K562 (cell line): ENCODE data around the gene MLH3. TPM values are rescaled to one million over a fixed set of nuclear protein-coding genes. Genes with fewer than 3 reads are reported as not detected.

Experiments used
- PTRF ChIP-seq: fragments of 450-650 bp; IDR thresholded peaks from 2 replicates; pipeline ENCODE4 v1.6.1; 2016; ENCODE audit warnings: mild to moderate bottlenecking, missing genetic modification characterization, missing compliant biosample characterization
- RAD51 ChIP-seq: fragments of 450-650 bp; IDR thresholded peaks from 2 replicates; pipeline ENCODE4 v1.7.1; 2016; ENCODE audit warnings: low read depth, mild to moderate bottlenecking, borderline replicate concordance
- ZBTB9 ChIP-seq: fragments of 450-650 bp; formaldehyde crosslinking; IDR thresholded peaks from 2 replicates; pipeline ENCODE4 v1.4.0; 2020; ENCODE audit warnings: mild to moderate bottlenecking, moderate library complexity
- ZFPM2 ChIP-seq: fragments of 250-450 bp; sonication (Bioruptor Pico); IDR thresholded peaks from 2 replicates; pipeline ENCODE4 v1.5.1; 2022; ENCODE audit warnings: mild to moderate bottlenecking
- ZNF609 ChIP-seq: sonication (generic); formaldehyde crosslinking; IDR thresholded peaks from 2 replicates; pipeline ENCODE4 v1.8.1; 2023; ENCODE audit warnings: missing genetic modification reagents, mild to moderate bottlenecking, borderline replicate concordance
- polyA plus RNA-seq, 8 experiments: library from polyadenylated mRNA; depleted of rRNA in 4 of 8; stranded (reverse) in 5 of 8; unstranded in 3 of 8; fragments of >200 nt; fragmentation: Nextera tagmentation in 2 of 8; fragmentation: Illumina TruSeq in 1 of 8; extraction: Ambion mirVana in 2 of 8; extraction: Trizol in 1 of 8; gene quantifications; 2 replicates each; pipeline versions ENCODE4 v1.2.1 to v1.2.3, GENCODE V29; 2011 to 2014; ENCODE audit warnings: inconsistent platforms in 1 of 8, missing spikeins in 1 of 8
- total RNA-seq, 7 experiments: library from RNA; depleted of rRNA in 6 of 7; stranded (reverse); fragments of >200 nt in 6 of 7; fragmentation: Illumina TruSeq in 2 of 7; extraction: Trizol in 2 of 7; gene quantifications; 2 replicates each; pipeline versions ENCODE4 v1.2.1 to v1.2.3, GENCODE V29; 2011 to 2021; ENCODE audit warnings: low replicate concordance in 1 of 7

MLH3 gene
- total and polyA plus RNA-seq, 9 of the 15 experiments (the other 6 are each of a cell fraction or from before 2014, with no cell fraction given), result 5.9 to 15.3 (median 10.7) TPM

DNA sequence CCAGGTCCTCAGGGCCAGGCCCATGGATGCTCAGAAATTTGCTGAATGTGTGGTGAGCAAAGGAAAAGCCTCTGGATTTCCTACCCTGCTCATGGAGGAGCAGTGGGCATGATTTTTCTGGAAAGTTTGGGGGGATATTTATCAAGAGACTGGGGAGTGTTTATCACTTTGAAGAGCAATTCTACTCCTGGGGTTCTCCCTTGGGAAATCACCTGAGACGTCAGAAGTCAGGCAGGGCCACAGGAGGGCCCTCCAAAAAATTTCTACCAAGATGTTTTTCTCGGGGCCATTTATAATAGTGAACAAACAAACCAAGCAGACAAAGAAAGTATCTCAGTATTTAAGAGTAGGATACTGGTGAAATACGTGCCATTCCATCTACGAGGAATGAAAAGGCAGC is 68.6 kb downstream of the MLH3 start (continued):
- TF ChIP-seq ZNF609 (CRISPR knock-in tag) (no peak), PTRF (tag) (no peak), ZFPM2 (CRISPR knock-in tag) (no peak), RAD51 (no peak), ZBTB9 (CRISPR knock-in tag) (no peak)
